CD4-positive, alpha-beta memory T cell (primary cell): ENCODE results near the gene MSH3. TPM values are rescaled to one million over a fixed set of nuclear protein-coding genes. Genes with fewer than 3 reads are reported as not detected.

Experiments used
- polyA plus RNA-seq, 2 donors: library from polyadenylated mRNA; unstranded; fragments of 300-500 nt; fragmentation: Illumina TruSeq; gene quantifications; one replicate each; pipeline ENCODE4 v1.2.3, GENCODE V29; 2021
- total RNA-seq, 2 experiments: library from RNA; stranded (reverse); gene quantifications; one replicate each; pipeline ENCODE4 v1.2.3, GENCODE V29; 2021

Gene MSH3
- total and polyA plus RNA-seq, 4 experiments from 2014 or later: 14.3 to 17.1 (median 15.3) TPM

Other genes with a start within 250 kb of the MSH3 start
- 10 to 100 TPM; 23.2 to 25.3 TPM for gene ZFYVE16, start 246.6 kb upstream of the MSH3 start, total RNA-seq
- 1 to 10 TPM; 2.5 to 6.5 TPM for gene ZFYVE16, start 246.6 kb upstream of the MSH3 start, polyA plus RNA-seq
- gene FAM151B, start 166.6 kb upstream of the MSH3 start, total RNA-seq: under 1 TPM; 0.39 to 0.47 TPM
- gene FAM151B, start 166.6 kb upstream of the MSH3 start, polyA plus RNA-seq: under 1 TPM in 1 of 2 donors, not detected in 1; 0.16 TPM
- gene ANKRD34B, start 84.4 kb upstream of the MSH3 start, total RNA-seq: not detected
- gene ANKRD34B, start 84.4 kb upstream of the MSH3 start, polyA plus RNA-seq: not detected
- gene DHFR, start 331 bp downstream of the MSH3 start, total RNA-seq: 10 to 100 TPM; 18.5 to 19.2 TPM
- 1 to 10 TPM; 1.3 to 1.8 TPM for gene DHFR, start 331 bp downstream of the MSH3 start, polyA plus RNA-seq